A549 (cell line): ENCODE results near the gene ZBTB20. TPM values are rescaled to one million over a fixed set of nuclear protein-coding genes. Genes with fewer than 3 reads are reported as not detected.

Experiments used
- ATAC-seq, 2 experiments: fragments of 200-7000 bp in 1 of 2; fragments of >200 bp in 1 of 2; cut with Nextera tagmentation in 1 of 2; cut with Tn5 transposase in 1 of 2; 3 replicates each; pipeline versions ENCODE4 v1.8.0 to v1.9.1; 2018 to 2020; ENCODE audit warnings: mild to moderate bottlenecking in 1 of 2, moderate library complexity in 1 of 2
- CTCF ChIA-PET: fragments of 300-600 bp; sonication (Branson Sonifier 250); formaldehyde crosslinking; extraction: SDS; loops from one replicate; lab custom pipeline; 2021; ENCODE audit warnings: antibody characterized with exemption, inconsistent platforms; lab: Yijun Ruan, JAX
- POLR2A ChIA-PET: fragments of 350-600 bp; formaldehyde crosslinking; extraction: SDS; loops from one replicate; lab custom pipeline; 2021; ENCODE audit warnings: antibody characterized with exemption, inconsistent platforms; lab: Yijun Ruan, JAX
- DNase-seq, 2 experiments: peaks; one replicate each; pipeline versions ENCODE4 v3.0.0 to v3.0.0-alpha.2; 2011 to 2016; ENCODE audit warnings: low read depth in 1 of 2, low spot score in 1 of 2
- FAIRE-seq: peaks from 2 replicates; lab custom pipeline; 2011; peaks lifted over from hg19 to GRCh38; lab: Jason Lieb, UNC
- H3K27ac ChIP-seq, 2 experiments: fragments of >200 bp; sonication (Bioruptor Twin); formaldehyde crosslinking; 3 replicates each; pipeline ENCODE4 v1.5.1; 2016 to 2017
- H3K4me1 ChIP-seq: fragments of >200 bp; sonication (Bioruptor Twin); formaldehyde crosslinking; 3 replicates; pipeline ENCODE4 v1.6.1; 2016
- H3K4me2 ChIP-seq: fragments of >200 bp; sonication (Bioruptor Twin); formaldehyde crosslinking; 3 replicates; pipeline ENCODE4 v1.6.1; 2016
- H3K4me3 ChIP-seq: fragments of >200 bp; sonication (Bioruptor Twin); formaldehyde crosslinking; 3 replicates; pipeline ENCODE4 v1.5.1; 2016
- H3K9me3 ChIP-seq: fragments of >200 bp; sonication (Bioruptor Twin); formaldehyde crosslinking; 3 replicates; pipeline ENCODE4 v1.6.1; 2016
- CHD2 ChIP-seq: fragments of 150-350 bp; IDR thresholded peaks from 2 replicates; pipeline ENCODE4 v1.6.1; 2014; ENCODE audit warnings: low read length; ENCODE audit not compliant: partially characterized antibody
- EHMT2 ChIP-seq: fragments of 200-600 bp; sonication (generic); IDR thresholded peaks from 2 replicates; pipeline ENCODE4 v1.6.1; 2016; ENCODE audit warnings: antibody characterized with exemption, low read depth, mild to moderate bottlenecking, moderate library complexity
- EP300 ChIP-seq, 2 experiments: fragments of >200 bp; sonication (Bioruptor Twin); formaldehyde crosslinking; IDR thresholded peaks; 2 replicates in 1 of 2; 3 replicates in 1 of 2; pipeline ENCODE4 v1.6.1; 2016 to 2017
- ESRRA ChIP-seq: fragments of 150-350 bp; IDR thresholded peaks from 2 replicates; pipeline ENCODE4 v1.6.1; 2014; ENCODE audit warnings: mild to moderate bottlenecking, low read length, borderline replicate concordance
- FOXS1 ChIP-seq: fragments of 250-450 bp; sonication (Bioruptor Pico); IDR thresholded peaks from 2 replicates; pipeline ENCODE4 v1.5.0; 2020; ENCODE audit warnings: mild to moderate bottlenecking, moderate library complexity
- HEYL ChIP-seq: fragments of 250-450 bp; sonication (Bioruptor Pico); IDR thresholded peaks from 2 replicates; pipeline ENCODE4 v1.8.0; 2021; ENCODE audit warnings: mild to moderate bottlenecking, moderate library complexity
- JUNB ChIP-seq: fragments of >200 bp; sonication (Bioruptor Twin); formaldehyde crosslinking; IDR thresholded peaks from 2 replicates; pipeline ENCODE4 v1.6.1; 2016
- KDM1A ChIP-seq: fragments of 200-600 bp; sonication (generic); IDR thresholded peaks from 2 replicates; pipeline ENCODE4 v1.6.1; 2016; ENCODE audit warnings: low read depth, mild to moderate bottlenecking
- MYC ChIP-seq: IDR thresholded peaks from 2 replicates; pipeline ENCODE4 v1.6.1; 2012; ENCODE audit warnings: mild to moderate bottlenecking, inconsistent platforms, low read length, improper control_type of control experiment, borderline replicate concordance
- NR3C1 ChIP-seq: fragments of >200 bp; sonication (Bioruptor Twin); formaldehyde crosslinking; IDR thresholded peaks from 3 replicates; pipeline ENCODE4 v1.6.1; 2017
- POLR2AphosphoS2 ChIP-seq: conservative IDR thresholded peaks from 2 replicates; pipeline ENCODE4 v1.6.1; 2012; ENCODE audit warnings: low read length, improper control_type of control experiment, inconsistent platforms
- RAD21 ChIP-seq, 2 experiments: fragments of >200 bp in 1 of 2; sonication (Bioruptor Twin) in 1 of 2; formaldehyde crosslinking in 1 of 2; IDR thresholded peaks in 1 of 2; conservative IDR thresholded peaks in 1 of 2; 2 replicates in 1 of 2; 3 replicates in 1 of 2; pipeline ENCODE4 v1.6.1; 2012 to 2018; ENCODE audit warnings: inconsistent platforms in 1 of 2
- RARB ChIP-seq: fragments of 250-450 bp; sonication (Bioruptor Pico); IDR thresholded peaks from 2 replicates; pipeline ENCODE4 v1.8.0; 2021; ENCODE audit warnings: mild to moderate bottlenecking, moderate library complexity
- RCOR1 ChIP-seq: fragments of 150-350 bp; IDR thresholded peaks from 2 replicates; pipeline ENCODE4 v1.6.1; 2014; ENCODE audit warnings: antibody characterized with exemption, low read length, low read depth
- RFX5 ChIP-seq: fragments of 450-650 bp; IDR thresholded peaks from 2 replicates; pipeline ENCODE4 v1.7.1; 2014; ENCODE audit warnings: antibody characterized with exemption, mild to moderate bottlenecking, moderate library complexity
- SREBF2 ChIP-seq: fragments of 450-650 bp; IDR thresholded peaks from 2 replicates; pipeline ENCODE4 v1.6.1; 2014; ENCODE audit warnings: mild to moderate bottlenecking, moderate library complexity
- ZFP36 ChIP-seq: fragments of 450-650 bp; IDR thresholded peaks from 2 replicates; pipeline ENCODE4 v1.6.1; 2014; ENCODE audit warnings: borderline replicate concordance; ENCODE audit not compliant: partially characterized antibody
- ZSCAN20 ChIP-seq: fragments of 250-450 bp; sonication (Bioruptor Pico); IDR thresholded peaks from 2 replicates; pipeline ENCODE4 v1.8.0; 2022; ENCODE audit warnings: mild to moderate bottlenecking, moderate library complexity
- WGBS: methylation state at CpG from one replicate; pipeline ENCODE4 v1.1.6; 2017; ENCODE audit errors: missing lambda C conversion rate; 5-methylcytosine and 5-hydroxymethylcytosine counted together
- polyA plus RNA-seq, 4 experiments: library from polyadenylated mRNA; depleted of rRNA in 3 of 4; stranded (reverse); fragments of >200 nt; fragmentation: RNase III in 1 of 4; extraction: RNeasy Plus Mini Kit Qiagen cat#74134 plus additional on column Dnase treatment in 1 of 4; gene quantifications; 2 replicates in 3 of 4; 3 replicates in 1 of 4; pipeline ENCODE4 v1.2.3, GENCODE V29; 2011 to 2017
- TF ChIP-seq, protein P1 (sequence below): fragments of 250-450 bp; sonication (Bioruptor Pico); IDR thresholded peaks from 2 replicates; pipeline ENCODE4 v1.5.0; 2021; ENCODE audit warnings: mild to moderate bottlenecking, moderate library complexity, borderline replicate concordance
- TF ChIP-seq, protein P2 (sequence below): fragments of >200 bp; sonication (Bioruptor Twin); formaldehyde crosslinking; IDR thresholded peaks from 2 replicates; pipeline ENCODE4 v1.6.1; 2016
- TF ChIP-seq, protein P3 (sequence below): fragments of >200 bp; sonication (Bioruptor Twin); formaldehyde crosslinking; IDR thresholded peaks from 3 replicates; pipeline ENCODE4 v1.6.1; 2016
- TF ChIP-seq, protein P4 (sequence below): IDR thresholded peaks from 2 replicates; pipeline ENCODE4 v1.6.1; 2012
- TF ChIP-seq, protein P5 (sequence below): fragments of 200-600 bp; sonication (generic); IDR thresholded peaks from 2 replicates; pipeline ENCODE4 v1.6.1; 2016; ENCODE audit warnings: antibody characterized with exemption, mild to moderate bottlenecking, moderate library complexity

The ZBTB20 gene
- polyA plus RNA-seq, 2 of the 4 experiments (the other 2 are of a cell fraction) = 0.85 to 5.0 TPM

DNA sequence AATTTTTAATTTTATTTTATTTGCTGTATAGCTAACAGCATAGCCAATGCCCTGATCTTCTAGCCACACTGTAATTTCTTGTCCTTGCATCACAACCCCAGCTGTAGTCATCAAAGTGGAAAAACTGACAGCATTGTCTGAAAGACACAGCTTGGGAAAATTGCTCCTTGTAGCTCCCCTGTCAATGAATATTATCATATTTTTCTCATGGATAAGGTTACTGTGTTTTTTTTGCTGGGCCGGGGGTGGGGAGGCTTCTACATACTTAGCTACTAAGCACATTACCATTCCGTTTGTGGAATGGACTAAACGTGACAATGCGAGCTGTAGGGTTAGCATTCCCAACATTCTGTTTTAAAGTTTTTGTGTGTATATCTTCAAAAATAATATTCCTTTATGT, 472.0 kb downstream of the ZBTB20 start (continued):
- no peak for TF ChIP-seq CHD2
- TF ChIP-seq ESRRA = no peak
- no peak for TF ChIP-seq MYC
- TF ChIP-seq, all 56 proteins: peak for 0

DNA sequence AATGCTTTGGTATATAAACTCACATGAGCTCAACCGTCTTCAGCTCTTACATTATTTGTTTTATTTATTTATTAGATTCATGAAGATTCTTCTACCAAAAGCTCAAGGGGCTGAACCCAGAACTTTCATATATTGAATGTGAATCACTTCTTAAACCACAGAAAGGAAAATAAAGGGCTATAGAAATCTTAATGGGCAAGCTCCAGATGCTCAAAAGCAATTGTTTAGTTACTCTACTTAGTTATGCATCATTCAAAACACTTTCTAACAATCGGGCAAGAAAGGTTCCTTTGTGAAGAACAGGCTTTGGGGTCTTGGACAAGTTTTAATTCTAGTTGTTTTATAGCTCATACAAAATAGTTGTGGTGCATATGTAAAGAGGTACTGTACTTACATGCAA, 473.1 kb downstream of the ZBTB20 start:
- TF ChIP-seq HEYL = no peak
- TF ChIP-seq EHMT2 = no peak
- TF ChIP-seq RAD21 (conservative IDR thresholded peaks at IDR 0.05 in 1 of 2, IDR thresholded peaks at IDR 0.05 in 1 of 2) = no peak
- TF ChIP-seq, protein P1, sequence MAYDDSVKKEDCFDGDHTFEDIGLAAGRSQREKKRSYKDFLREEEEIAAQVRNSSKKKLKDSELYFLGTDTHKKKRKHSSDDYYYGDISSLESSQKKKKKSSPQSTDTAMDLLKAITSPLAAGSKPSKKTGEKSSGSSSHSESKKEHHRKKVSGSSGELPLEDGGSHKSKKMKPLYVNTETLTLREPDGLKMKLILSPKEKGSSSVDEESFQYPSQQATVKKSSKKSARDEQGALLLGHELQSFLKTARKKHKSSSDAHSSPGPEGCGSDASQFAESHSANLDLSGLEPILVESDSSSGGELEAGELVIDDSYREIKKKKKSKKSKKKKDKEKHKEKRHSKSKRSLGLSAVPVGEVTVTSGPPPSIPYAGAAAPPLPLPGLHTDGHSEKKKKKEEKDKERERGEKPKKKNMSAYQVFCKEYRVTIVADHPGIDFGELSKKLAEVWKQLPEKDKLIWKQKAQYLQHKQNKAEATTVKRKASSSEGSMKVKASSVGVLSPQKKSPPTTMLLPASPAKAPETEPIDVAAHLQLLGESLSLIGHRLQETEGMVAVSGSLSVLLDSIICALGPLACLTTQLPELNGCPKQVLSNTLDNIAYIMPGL (CRISPR knock-in tag) = no peak
- no peak for TF ChIP-seq ZSCAN20 (CRISPR knock-in tag)
- no peak for TF ChIP-seq ZFP36
- TF ChIP-seq RCOR1 = no peak
- TF ChIP-seq KDM1A = no peak
- TF ChIP-seq EP300 (IDR thresholded peaks at IDR 0.05) = no peak
- no peak for TF ChIP-seq RARB (CRISPR knock-in tag)
- TF ChIP-seq, protein P2, sequence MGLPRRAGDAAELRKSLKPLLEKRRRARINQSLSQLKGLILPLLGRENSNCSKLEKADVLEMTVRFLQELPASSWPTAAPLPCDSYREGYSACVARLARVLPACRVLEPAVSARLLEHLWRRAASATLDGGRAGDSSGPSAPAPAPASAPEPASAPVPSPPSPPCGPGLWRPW = no peak
- no peak for TF ChIP-seq FOXS1 (CRISPR knock-in tag)
- no peak for TF ChIP-seq RFX5
- TF ChIP-seq POLR2AphosphoS2 = no peak
- TF ChIP-seq NR3C1 = no peak
- no peak for TF ChIP-seq JUNB
- TF ChIP-seq, protein P3, sequence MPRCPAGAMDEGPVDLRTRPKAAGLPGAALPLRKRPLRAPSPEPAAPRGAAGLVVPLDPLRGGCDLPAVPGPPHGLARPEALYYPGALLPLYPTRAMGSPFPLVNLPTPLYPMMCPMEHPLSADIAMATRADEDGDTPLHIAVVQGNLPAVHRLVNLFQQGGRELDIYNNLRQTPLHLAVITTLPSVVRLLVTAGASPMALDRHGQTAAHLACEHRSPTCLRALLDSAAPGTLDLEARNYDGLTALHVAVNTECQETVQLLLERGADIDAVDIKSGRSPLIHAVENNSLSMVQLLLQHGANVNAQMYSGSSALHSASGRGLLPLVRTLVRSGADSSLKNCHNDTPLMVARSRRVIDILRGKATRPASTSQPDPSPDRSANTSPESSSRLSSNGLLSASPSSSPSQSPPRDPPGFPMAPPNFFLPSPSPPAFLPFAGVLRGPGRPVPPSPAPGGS = no peak
- TF ChIP-seq, protein P4, sequence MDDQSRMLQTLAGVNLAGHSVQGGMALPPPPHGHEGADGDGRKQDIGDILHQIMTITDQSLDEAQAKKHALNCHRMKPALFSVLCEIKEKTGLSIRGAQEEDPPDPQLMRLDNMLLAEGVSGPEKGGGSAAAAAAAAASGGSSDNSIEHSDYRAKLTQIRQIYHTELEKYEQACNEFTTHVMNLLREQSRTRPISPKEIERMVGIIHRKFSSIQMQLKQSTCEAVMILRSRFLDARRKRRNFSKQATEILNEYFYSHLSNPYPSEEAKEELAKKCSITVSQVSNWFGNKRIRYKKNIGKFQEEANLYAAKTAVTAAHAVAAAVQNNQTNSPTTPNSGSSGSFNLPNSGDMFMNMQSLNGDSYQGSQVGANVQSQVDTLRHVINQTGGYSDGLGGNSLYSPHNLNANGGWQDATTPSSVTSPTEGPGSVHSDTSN = no peak
- TF ChIP-seq, protein P5, sequence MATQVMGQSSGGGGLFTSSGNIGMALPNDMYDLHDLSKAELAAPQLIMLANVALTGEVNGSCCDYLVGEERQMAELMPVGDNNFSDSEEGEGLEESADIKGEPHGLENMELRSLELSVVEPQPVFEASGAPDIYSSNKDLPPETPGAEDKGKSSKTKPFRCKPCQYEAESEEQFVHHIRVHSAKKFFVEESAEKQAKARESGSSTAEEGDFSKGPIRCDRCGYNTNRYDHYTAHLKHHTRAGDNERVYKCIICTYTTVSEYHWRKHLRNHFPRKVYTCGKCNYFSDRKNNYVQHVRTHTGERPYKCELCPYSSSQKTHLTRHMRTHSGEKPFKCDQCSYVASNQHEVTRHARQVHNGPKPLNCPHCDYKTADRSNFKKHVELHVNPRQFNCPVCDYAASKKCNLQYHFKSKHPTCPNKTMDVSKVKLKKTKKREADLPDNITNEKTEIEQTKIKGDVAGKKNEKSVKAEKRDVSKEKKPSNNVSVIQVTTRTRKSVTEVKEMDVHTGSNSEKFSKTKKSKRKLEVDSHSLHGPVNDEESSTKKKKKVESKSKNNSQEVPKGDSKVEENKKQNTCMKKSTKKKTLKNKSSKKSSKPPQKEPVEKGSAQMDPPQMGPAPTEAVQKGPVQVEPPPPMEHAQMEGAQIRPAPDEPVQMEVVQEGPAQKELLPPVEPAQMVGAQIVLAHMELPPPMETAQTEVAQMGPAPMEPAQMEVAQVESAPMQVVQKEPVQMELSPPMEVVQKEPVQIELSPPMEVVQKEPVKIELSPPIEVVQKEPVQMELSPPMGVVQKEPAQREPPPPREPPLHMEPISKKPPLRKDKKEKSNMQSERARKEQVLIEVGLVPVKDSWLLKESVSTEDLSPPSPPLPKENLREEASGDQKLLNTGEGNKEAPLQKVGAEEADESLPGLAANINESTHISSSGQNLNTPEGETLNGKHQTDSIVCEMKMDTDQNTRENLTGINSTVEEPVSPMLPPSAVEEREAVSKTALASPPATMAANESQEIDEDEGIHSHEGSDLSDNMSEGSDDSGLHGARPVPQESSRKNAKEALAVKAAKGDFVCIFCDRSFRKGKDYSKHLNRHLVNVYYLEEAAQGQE = no peak
- no peak for TF ChIP-seq SREBF2
- TF ChIP-seq, all 56 proteins: peak for 0
- Histone ChIP-seq H3K4me3 (no peak overlapping the region), H3K27ac (no peak overlapping the region), H3K9me3 (no peaks in the 10 kb centered on the region), H3K4me2 (no peak overlapping the region), H3K4me1 (peaks cover 17% of the 10 kb centered on the region; the same call in 2 of the 3 replicates)
- ATAC-seq (no peak), DNase-seq (no peak), FAIRE-seq (no peak)
- CTCF ChIA-PET = no interaction called here
- POLR2A ChIA-PET = no interaction called here
- 81% methylated on average over 2 of the region's 2 CpGs for WGBS
